K562 (cell line): ENCODE data around the gene CSTF1. TPM values are rescaled to one million over a fixed set of nuclear protein-coding genes. Genes with fewer than 3 reads are reported as not detected.

Experiments used
- ATF7 ChIP-seq: fragments of 450-650 bp; IDR thresholded peaks from 2 replicates; pipeline ENCODE4 v1.7.1; 2014; ENCODE audit warnings: mild to moderate bottlenecking, moderate library complexity
- ELF2 ChIP-seq: fragments of 250-450 bp; sonication (Bioruptor Pico); IDR thresholded peaks from 2 replicates; pipeline ENCODE4 v1.5.0; 2021; ENCODE audit warnings: mild to moderate bottlenecking
- ETS1 ChIP-seq: conservative IDR thresholded peaks from 2 replicates; pipeline ENCODE4 v1.6.1; 2011; ENCODE audit warnings: low read depth, mild to moderate bottlenecking, low read length; ENCODE audit not compliant: control insufficient read depth
- FOS ChIP-seq: IDR thresholded peaks from 3 replicates; pipeline ENCODE4 v1.6.1; 2011; ENCODE audit not compliant: insufficient read length; ENCODE audit errors: extremely low read depth
- HDAC2 ChIP-seq: fragments of 450-650 bp; IDR thresholded peaks from 2 replicates; pipeline ENCODE4 v1.6.1; 2016; ENCODE audit warnings: mild to moderate bottlenecking
- HEY1 ChIP-seq: fragments of 250-450 bp; sonication (Bioruptor Pico); IDR thresholded peaks from 2 replicates; pipeline ENCODE4 v1.5.0; 2020; ENCODE audit warnings: mild to moderate bottlenecking, moderate library complexity, borderline replicate concordance
- KDM4B ChIP-seq, 2 experiments: fragments of 450-650 bp in 1 of 2; sonication (generic) in 1 of 2; IDR thresholded peaks; 2 replicates each; pipeline ENCODE4 v1.6.1; 2016 to 2017; ENCODE audit warnings: borderline replicate concordance in 2 of 2, antibody characterized with exemption in 1 of 2, low read depth in 1 of 2, mild to moderate bottlenecking in 1 of 2
- KLF1 ChIP-seq: fragments of 450-650 bp; IDR thresholded peaks from 2 replicates; pipeline ENCODE4 v1.6.1; 2016; ENCODE audit warnings: missing genetic modification characterization, missing compliant biosample characterization
- NFIC ChIP-seq: fragments of 450-650 bp; IDR thresholded peaks from 2 replicates; pipeline ENCODE4 v1.6.1; 2017; ENCODE audit warnings: mild to moderate bottlenecking, inconsistent platforms
- NR3C1 ChIP-seq: sonication (generic); formaldehyde crosslinking; IDR thresholded peaks from 2 replicates; pipeline ENCODE4 v1.8.1; 2022; ENCODE audit warnings: missing genetic modification reagents
- RBBP5 ChIP-seq: fragments of 200-600 bp; sonication (generic); IDR thresholded peaks from 2 replicates; pipeline ENCODE4 v1.6.1; 2012; ENCODE audit warnings: borderline replicate concordance, mild to moderate bottlenecking, low read length, control low read depth, inconsistent platforms; ENCODE audit not compliant: insufficient read depth, poor library complexity, severe bottlenecking
- ZNF282 ChIP-seq: sonication (generic); formaldehyde crosslinking; IDR thresholded peaks from 2 replicates; pipeline ENCODE4 v1.8.1; 2023; ENCODE audit warnings: missing genetic modification reagents
- ZNF445 ChIP-seq: fragments of 250-450 bp; sonication (Bioruptor Pico); IDR thresholded peaks from 2 replicates; pipeline ENCODE4 v1.4.0; 2020; ENCODE audit warnings: low read depth, mild to moderate bottlenecking, moderate library complexity
- polyA plus RNA-seq, 8 experiments: library from polyadenylated mRNA; depleted of rRNA in 4 of 8; stranded (reverse) in 5 of 8; unstranded in 3 of 8; fragments of >200 nt; fragmentation: Nextera tagmentation in 2 of 8; fragmentation: Illumina TruSeq in 1 of 8; extraction: Ambion mirVana in 2 of 8; extraction: Trizol in 1 of 8; gene quantifications; 2 replicates each; pipeline versions ENCODE4 v1.2.1 to v1.2.3, GENCODE V29; 2011 to 2014; ENCODE audit warnings: inconsistent platforms in 1 of 8, missing spikeins in 1 of 8
- total RNA-seq, 7 experiments: library from RNA; depleted of rRNA in 6 of 7; stranded (reverse); fragments of >200 nt in 6 of 7; fragmentation: Illumina TruSeq in 2 of 7; extraction: Trizol in 2 of 7; gene quantifications; 2 replicates each; pipeline versions ENCODE4 v1.2.1 to v1.2.3, GENCODE V29; 2011 to 2021; ENCODE audit warnings: low replicate concordance in 1 of 7
- TF ChIP-seq, protein P1 (sequence below): fragments of 450-650 bp; formaldehyde crosslinking; IDR thresholded peaks from 2 replicates; pipeline ENCODE4 v1.4.0; 2020; ENCODE audit warnings: mild to moderate bottlenecking, moderate library complexity
- TF ChIP-seq, protein P2 (sequence below): fragments of 450-650 bp; IDR thresholded peaks from 2 replicates; pipeline ENCODE4 v1.7.1; 2018; ENCODE audit warnings: mild to moderate bottlenecking, low read depth; ENCODE audit not compliant: partially characterized antibody
- TF ChIP-seq, protein P3 (sequence below): sonication (generic); formaldehyde crosslinking; IDR thresholded peaks from 2 replicates; pipeline ENCODE4 v1.8.0; 2022; ENCODE audit warnings: missing genetic modification reagents, mild to moderate bottlenecking, borderline replicate concordance
- TF ChIP-seq, protein P4 (sequence below): fragments of 250-450 bp; sonication (Bioruptor Pico); IDR thresholded peaks from 2 replicates; pipeline ENCODE4 v1.9.0; 2021; ENCODE audit warnings: mild to moderate bottlenecking, inconsistent platforms

The CSTF1 gene
- total and polyA plus RNA-seq, 9 of the 15 experiments (the other 6 are each of a cell fraction or from before 2014, with no cell fraction given) = 30.8 to 110 (median 53.4) TPM

- TF ChIP-seq NR3C1 = no peak
- TF ChIP-seq, protein P1, sequence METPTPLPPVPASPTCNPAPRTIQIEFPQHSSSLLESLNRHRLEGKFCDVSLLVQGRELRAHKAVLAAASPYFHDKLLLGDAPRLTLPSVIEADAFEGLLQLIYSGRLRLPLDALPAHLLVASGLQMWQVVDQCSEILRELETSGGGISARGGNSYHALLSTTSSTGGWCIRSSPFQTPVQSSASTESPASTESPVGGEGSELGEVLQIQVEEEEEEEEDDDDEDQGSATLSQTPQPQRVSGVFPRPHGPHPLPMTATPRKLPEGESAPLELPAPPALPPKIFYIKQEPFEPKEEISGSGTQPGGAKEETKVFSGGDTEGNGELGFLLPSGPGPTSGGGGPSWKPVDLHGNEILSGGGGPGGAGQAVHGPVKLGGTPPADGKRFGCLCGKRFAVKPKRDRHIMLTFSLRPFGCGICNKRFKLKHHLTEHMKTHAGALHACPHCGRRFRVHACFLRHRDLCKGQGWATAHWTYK (CRISPR knock-in tag) = 0 out of 2 replicates have a peak, but pooled peaks have one; percentile 81
- peak; percentile 90 for TF ChIP-seq RBBP5
- TF ChIP-seq ATF7 = peak; percentile 95
- TF ChIP-seq NFIC = peak; percentile 17; the same call in 1 of the 2 replicates
- TF ChIP-seq ZNF282 (CRISPR knock-in tag) = no peak
- peak; percentile 52; the same call in 1 of the 2 replicates for TF ChIP-seq HDAC2
- TF ChIP-seq ETS1 = peak; percentile 95
- no peak for TF ChIP-seq KLF1 (tag)
- TF ChIP-seq, protein P2, sequence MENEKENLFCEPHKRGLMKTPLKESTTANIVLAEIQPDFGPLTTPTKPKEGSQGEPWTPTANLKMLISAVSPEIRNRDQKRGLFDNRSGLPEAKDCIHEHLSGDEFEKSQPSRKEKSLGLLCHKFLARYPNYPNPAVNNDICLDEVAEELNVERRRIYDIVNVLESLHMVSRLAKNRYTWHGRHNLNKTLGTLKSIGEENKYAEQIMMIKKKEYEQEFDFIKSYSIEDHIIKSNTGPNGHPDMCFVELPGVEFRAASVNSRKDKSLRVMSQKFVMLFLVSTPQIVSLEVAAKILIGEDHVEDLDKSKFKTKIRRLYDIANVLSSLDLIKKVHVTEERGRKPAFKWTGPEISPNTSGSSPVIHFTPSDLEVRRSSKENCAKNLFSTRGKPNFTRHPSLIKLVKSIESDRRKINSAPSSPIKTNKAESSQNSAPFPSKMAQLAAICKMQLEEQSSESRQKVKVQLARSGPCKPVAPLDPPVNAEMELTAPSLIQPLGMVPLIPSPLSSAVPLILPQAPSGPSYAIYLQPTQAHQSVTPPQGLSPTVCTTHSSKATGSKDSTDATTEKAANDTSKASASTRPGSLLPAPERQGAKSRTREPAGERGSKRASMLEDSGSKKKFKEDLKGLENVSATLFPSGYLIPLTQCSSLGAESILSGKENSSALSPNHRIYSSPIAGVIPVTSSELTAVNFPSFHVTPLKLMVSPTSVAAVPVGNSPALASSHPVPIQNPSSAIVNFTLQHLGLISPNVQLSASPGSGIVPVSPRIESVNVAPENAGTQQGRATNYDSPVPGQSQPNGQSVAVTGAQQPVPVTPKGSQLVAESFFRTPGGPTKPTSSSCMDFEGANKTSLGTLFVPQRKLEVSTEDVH = peak; percentile 83
- TF ChIP-seq ZNF445 (CRISPR knock-in tag) = no peak
- TF ChIP-seq, protein P3, sequence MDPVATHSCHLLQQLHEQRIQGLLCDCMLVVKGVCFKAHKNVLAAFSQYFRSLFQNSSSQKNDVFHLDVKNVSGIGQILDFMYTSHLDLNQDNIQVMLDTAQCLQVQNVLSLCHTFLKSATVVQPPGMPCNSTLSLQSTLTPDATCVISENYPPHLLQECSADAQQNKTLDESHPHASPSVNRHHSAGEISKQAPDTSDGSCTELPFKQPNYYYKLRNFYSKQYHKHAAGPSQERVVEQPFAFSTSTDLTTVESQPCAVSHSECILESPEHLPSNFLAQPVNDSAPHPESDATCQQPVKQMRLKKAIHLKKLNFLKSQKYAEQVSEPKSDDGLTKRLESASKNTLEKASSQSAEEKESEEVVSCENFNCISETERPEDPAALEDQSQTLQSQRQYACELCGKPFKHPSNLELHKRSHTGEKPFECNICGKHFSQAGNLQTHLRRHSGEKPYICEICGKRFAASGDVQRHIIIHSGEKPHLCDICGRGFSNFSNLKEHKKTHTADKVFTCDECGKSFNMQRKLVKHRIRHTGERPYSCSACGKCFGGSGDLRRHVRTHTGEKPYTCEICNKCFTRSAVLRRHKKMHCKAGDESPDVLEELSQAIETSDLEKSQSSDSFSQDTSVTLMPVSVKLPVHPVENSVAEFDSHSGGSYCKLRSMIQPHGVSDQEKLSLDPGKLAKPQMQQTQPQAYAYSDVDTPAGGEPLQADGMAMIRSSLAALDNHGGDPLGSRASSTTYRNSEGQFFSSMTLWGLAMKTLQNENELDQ (CRISPR knock-in tag) = no peak
- peak; percentile 98 for TF ChIP-seq ELF2 (CRISPR knock-in tag)
- TF ChIP-seq, protein P4, sequence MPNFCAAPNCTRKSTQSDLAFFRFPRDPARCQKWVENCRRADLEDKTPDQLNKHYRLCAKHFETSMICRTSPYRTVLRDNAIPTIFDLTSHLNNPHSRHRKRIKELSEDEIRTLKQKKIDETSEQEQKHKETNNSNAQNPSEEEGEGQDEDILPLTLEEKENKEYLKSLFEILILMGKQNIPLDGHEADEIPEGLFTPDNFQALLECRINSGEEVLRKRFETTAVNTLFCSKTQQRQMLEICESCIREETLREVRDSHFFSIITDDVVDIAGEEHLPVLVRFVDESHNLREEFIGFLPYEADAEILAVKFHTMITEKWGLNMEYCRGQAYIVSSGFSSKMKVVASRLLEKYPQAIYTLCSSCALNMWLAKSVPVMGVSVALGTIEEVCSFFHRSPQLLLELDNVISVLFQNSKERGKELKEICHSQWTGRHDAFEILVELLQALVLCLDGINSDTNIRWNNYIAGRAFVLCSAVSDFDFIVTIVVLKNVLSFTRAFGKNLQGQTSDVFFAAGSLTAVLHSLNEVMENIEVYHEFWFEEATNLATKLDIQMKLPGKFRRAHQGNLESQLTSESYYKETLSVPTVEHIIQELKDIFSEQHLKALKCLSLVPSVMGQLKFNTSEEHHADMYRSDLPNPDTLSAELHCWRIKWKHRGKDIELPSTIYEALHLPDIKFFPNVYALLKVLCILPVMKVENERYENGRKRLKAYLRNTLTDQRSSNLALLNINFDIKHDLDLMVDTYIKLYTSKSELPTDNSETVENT (CRISPR knock-in tag) = peak; percentile 6; the same call in 1 of the 2 replicates
- TF ChIP-seq KDM4B (IDR thresholded peaks at IDR 0.05; ENCODE audit: borderline replicate concordance in 2 of 2, low read depth in 1 of 2) = no peak
- TF ChIP-seq HEY1 (CRISPR knock-in tag) = no peak
- TF ChIP-seq FOS = peak; percentile 88
Observed at GRCh38 chr20:56392132-56392880, at the start of gene CSTF1, which contains the start of gene AURKA (continued).
